Measurements from ENCODE around the gene TEFM. TPM values are rescaled to one million over a fixed set of nuclear protein-coding genes. Genes with fewer than 3 reads are reported as not detected.

Gene TEFM
- total RNA-seq, 1 experiment from 2014 or later, result 11.7 TPM

DNA sequence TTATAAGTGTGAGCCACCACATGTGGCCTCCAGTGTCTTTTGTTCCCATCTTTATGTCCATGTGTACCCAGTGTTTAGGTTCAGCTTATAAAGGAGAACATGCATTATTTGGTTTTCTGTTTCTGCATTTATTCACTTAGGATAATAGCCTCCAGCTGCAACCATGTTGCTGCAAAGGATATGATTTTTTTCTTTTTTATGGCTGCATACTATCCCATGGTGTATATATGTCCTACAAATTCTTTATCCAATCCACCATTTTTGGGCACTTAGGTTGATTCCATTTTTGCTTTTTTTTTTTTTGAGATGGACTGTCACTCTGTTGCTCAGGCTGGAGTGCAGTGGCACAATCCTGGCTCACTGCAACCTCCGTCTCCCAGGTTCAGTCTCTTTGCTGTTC lies 41.4 kb downstream of the TEFM start:
- Histone ChIP-seq H3K9me3 (ENCODE audit: control insufficient read depth, low read depth, low read length) (no peaks in the 10 kb centered on the region), H3K79me2 (ENCODE audit: insufficient read depth, low read length) (no peaks in the 10 kb centered on the region), H3K18ac (ENCODE audit: insufficient read length, low read depth, low read length) (no peak overlapping the region), H3K56ac (ENCODE audit: insufficient read length, low read depth, low read length) (no peak overlapping the region), H3K4me1 (ENCODE audit: insufficient read depth, low read length) (no peaks in the 10 kb centered on the region), H4K8ac (replicated peaks; ENCODE audit: insufficient read length, low read depth, low read length) (no peak overlapping the region), H3K14ac (ENCODE audit: insufficient read depth, low read length) (no peak overlapping the region), H2BK12ac (ENCODE audit: insufficient read length, low read depth, low read length) (no peak overlapping the region), H3K23me2 (ENCODE audit: insufficient read length, low read depth, low read length, poor library complexity, severe bottlenecking) (no peaks in the 10 kb centered on the region), H3K79me1 (ENCODE audit: insufficient read depth, low read depth, low read length, poor library complexity, severe bottlenecking) (no peaks in the 10 kb centered on the region), H3T11ph (ENCODE audit: low read length) (no peak overlapping the region), H2AFZ (ENCODE audit: low read length) (no peak overlapping the region), H4K91ac (ENCODE audit: insufficient read length, low read depth, low read length) (no peak overlapping the region), H2BK20ac (ENCODE audit: low read depth, low read length, poor library complexity, severe bottlenecking) (no peak overlapping the region), H4K5ac (ENCODE audit: insufficient read length, low read depth, low read length) (no peak overlapping the region), H2BK120ac (ENCODE audit: low read depth, low read length, poor library complexity, severe bottlenecking) (no peak overlapping the region), H4K20me1 (ENCODE audit: control insufficient read depth, insufficient read depth, insufficient read length) (no peaks in the 10 kb centered on the region), H3K9ac (ENCODE audit: extremely low read depth, insufficient read length, low read length) (no peak overlapping the region), H3K4ac (ENCODE audit: low read depth, low read length) (no peak overlapping the region), H3K27ac (ENCODE audit: insufficient read length, low read depth, low read length) (no peak overlapping the region), H2AK5ac (ENCODE audit: insufficient read length, low read length) (no peak overlapping the region), H2BK5ac (ENCODE audit: insufficient read length, low read length) (no peak overlapping the region), H3K4me2 (ENCODE audit: insufficient read depth, insufficient read length, low read length) (no peak overlapping the region), H2BK15ac (ENCODE audit: low read depth, low read length) (no peak overlapping the region), H3K23ac (ENCODE audit: insufficient read length, low read depth, low read length) (no peak overlapping the region), H3K27me3 (ENCODE audit: insufficient read depth, low read length) (no peaks in the 10 kb centered on the region)
- H3K4me1 Mint-ChIP-seq, result no peaks in the 10 kb centered on the region
- H3K9me3 Mint-ChIP-seq, result no peaks in the 10 kb centered on the region
- peaks cover 27 to 68% (median 59%) of the 10 kb centered on the region in 3 experiments; a peak in 6 of 7 replicates for H3K36me3 Mint-ChIP-seq (ENCODE audit: insufficient read depth in 1 of 3, low read depth in 3 of 3)
- no peak overlapping the region; a peak in 1 of 5 replicates for H3K4me3 Mint-ChIP-seq
- DNase-seq, result no peak
- no peak overlapping the region for H3K27ac Mint-ChIP-seq
- TF ChIP-seq, protein P1, sequence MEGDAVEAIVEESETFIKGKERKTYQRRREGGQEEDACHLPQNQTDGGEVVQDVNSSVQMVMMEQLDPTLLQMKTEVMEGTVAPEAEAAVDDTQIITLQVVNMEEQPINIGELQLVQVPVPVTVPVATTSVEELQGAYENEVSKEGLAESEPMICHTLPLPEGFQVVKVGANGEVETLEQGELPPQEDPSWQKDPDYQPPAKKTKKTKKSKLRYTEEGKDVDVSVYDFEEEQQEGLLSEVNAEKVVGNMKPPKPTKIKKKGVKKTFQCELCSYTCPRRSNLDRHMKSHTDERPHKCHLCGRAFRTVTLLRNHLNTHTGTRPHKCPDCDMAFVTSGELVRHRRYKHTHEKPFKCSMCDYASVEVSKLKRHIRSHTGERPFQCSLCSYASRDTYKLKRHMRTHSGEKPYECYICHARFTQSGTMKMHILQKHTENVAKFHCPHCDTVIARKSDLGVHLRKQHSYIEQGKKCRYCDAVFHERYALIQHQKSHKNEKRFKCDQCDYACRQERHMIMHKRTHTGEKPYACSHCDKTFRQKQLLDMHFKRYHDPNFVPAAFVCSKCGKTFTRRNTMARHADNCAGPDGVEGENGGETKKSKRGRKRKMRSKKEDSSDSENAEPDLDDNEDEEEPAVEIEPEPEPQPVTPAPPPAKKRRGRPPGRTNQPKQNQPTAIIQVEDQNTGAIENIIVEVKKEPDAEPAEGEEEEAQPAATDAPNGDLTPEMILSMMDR (conservative IDR thresholded peaks at IDR 0.05), result no peak
- WGBS (ENCODE audit: extremely low coverage, insufficient read length, low lambda C conversion rate), result no CpG with 5 or more reads among the region's 1 CpG
- no peaks in the 10 kb centered on the region for H3K27me3 Mint-ChIP-seq (ENCODE audit: low read depth)

All from H9 (cell line).